A172 (cell line): ENCODE measurements around the gene ARHGAP28. TPM values are rescaled to one million over a fixed set of nuclear protein-coding genes. Genes with fewer than 3 reads are reported as not detected.
"Not testable (repeated sequence)": the region's sequence is repeated elsewhere in the genome, so short reads cannot be mapped to it uniquely, and the experiment has no call there.

Experiments
- DNase-seq: peaks from one replicate; pipeline ENCODE4 v3.0.0-alpha.2; 2015; ENCODE audit warnings: low spot score
- total RNA-seq: library from RNA; depleted of rRNA; stranded (reverse); fragments of >200 nt; shearing (Covaris generic); gene quantifications from 2 replicates; pipeline ENCODE4 v1.2.3, GENCODE V29; 2014

The ARHGAP28 gene
- total RNA-seq, 1 experiment from 2014 or later = 24.3 TPM

- no peak for DNase-seq
Measured at GRCh38 chr18:6923220-6923619, 193.7 kb downstream of the ARHGAP28 start.

- no peak for DNase-seq
Measured at GRCh38 chr18:6927153-6927552, 197.6 kb downstream of the ARHGAP28 start.

- DNase-seq = no peak
Measured at GRCh38 chr18:6928359-6928758, 198.8 kb downstream of the ARHGAP28 start.

GRCh38 chr18:6929370-6930102, 200.0 kb downstream of the ARHGAP28 start:
- DNase-seq = peak; percentile 22

GRCh38 chr18:6934859-6935258, 205.3 kb downstream of the ARHGAP28 start:
- no peak for DNase-seq

GRCh38 chr18:6938003-6938402, 208.5 kb downstream of the ARHGAP28 start:
- no peak for DNase-seq

GRCh38 chr18:6938403-6938802, 208.9 kb downstream of the ARHGAP28 start:
- DNase-seq = not testable (repeated sequence)

GRCh38 chr18:6939972-6940371, 210.5 kb downstream of the ARHGAP28 start:
- no peak for DNase-seq

- no peak for DNase-seq
Measured at GRCh38 chr18:6940451-6940850, 210.9 kb downstream of the ARHGAP28 start.

- no peak for DNase-seq
Measured at GRCh38 chr18:6941996-6942395, 212.5 kb downstream of the ARHGAP28 start.

- DNase-seq = no peak
Measured at GRCh38 chr18:6942742-6943141, 213.2 kb downstream of the ARHGAP28 start.

- no peak for DNase-seq
Measured at GRCh38 chr18:6943143-6943542, 213.6 kb downstream of the ARHGAP28 start.

GRCh38 chr18:6947338-6948030, 218.0 kb downstream of the ARHGAP28 start:
- DNase-seq = no peak

- DNase-seq = no peak
Measured at GRCh38 chr18:6948281-6949055, 219.0 kb downstream of the ARHGAP28 start.

- no peak for DNase-seq
Measured at GRCh38 chr18:6949800-6950586, 220.5 kb downstream of the ARHGAP28 start.

GRCh38 chr18:6950641-6951040, 221.1 kb downstream of the ARHGAP28 start:
- no peak for DNase-seq

- DNase-seq = no peak
Measured at GRCh38 chr18:6951336-6952090, 222.0 kb downstream of the ARHGAP28 start.

GRCh38 chr18:6954501-6954900, 225.0 kb downstream of the ARHGAP28 start:
- no peak for DNase-seq

- no peak for DNase-seq
Measured at GRCh38 chr18:6955304-6955703, 225.8 kb downstream of the ARHGAP28 start.

GRCh38 chr18:6956495-6956894, 227.0 kb downstream of the ARHGAP28 start:
- no peak for DNase-seq

- DNase-seq = no peak
Measured at GRCh38 chr18:6956999-6957398, 227.5 kb downstream of the ARHGAP28 start.
